IMR-90 (cell line): Measurements from ENCODE around the gene CIB2. TPM values are rescaled to one million over a fixed set of nuclear protein-coding genes. Genes with fewer than 3 reads are reported as not detected.
A peak's percentile ranks its signal among the peaks of the same experiment; 100 is the strongest.

Source experiments
- ATAC-seq: fragments of 200-7000 bp; cut with Tn5 transposase; 2 replicates; pipeline ENCODE4 v1.9.1; 2020; ENCODE audit warnings: low read depth, mild to moderate bottlenecking, moderate library complexity
- BruUV-seq: library from RNA; stranded (reverse); fragments of 400-500 nt; replicated peaks from 2 replicates; lab custom pipeline; 2021; lab: Mats Ljungman, UMichigan
- CTCF ChIA-PET: fragments of 300-600 bp; formaldehyde crosslinking; extraction: SDS; loops from one replicate; lab custom pipeline; 2021; ENCODE audit warnings: antibody characterized with exemption; lab: Yijun Ruan, JAX
- POLR2A ChIA-PET: fragments of 300-600 bp; sonication (Branson Sonifier 250); formaldehyde crosslinking; loops from one replicate; lab custom pipeline; 2022; ENCODE audit warnings: antibody characterized with exemption; ENCODE audit not compliant: unreplicated experiment; lab: Charles Lee
- DNase-seq: peaks from one replicate; pipeline ENCODE4 v3.0.0; 2013
- H2AFZ ChIP-seq: replicated peaks from 2 replicates; pipeline ENCODE3; 2013; ENCODE audit warnings: low read length, mild to moderate bottlenecking; ENCODE audit not compliant: poor library complexity
- H2AK5ac ChIP-seq: 2 replicates; pipeline ENCODE4 v1.6.1; 2013; ENCODE audit warnings: low read depth, low read length, inconsistent platforms
- H2AK9ac ChIP-seq: replicated peaks from 2 replicates; pipeline ENCODE3; 2013; ENCODE audit warnings: mild to moderate bottlenecking, low read depth, low read length, moderate library complexity; ENCODE audit not compliant: poor library complexity
- H2BK120ac ChIP-seq: 2 replicates; pipeline ENCODE4 v1.6.1; 2013; ENCODE audit warnings: low read depth, low read length, inconsistent platforms
- H2BK15ac ChIP-seq: 3 replicates; pipeline ENCODE4 v1.6.1; 2013; ENCODE audit warnings: low read depth, low read length, inconsistent platforms
- H2BK20ac ChIP-seq: 2 replicates; pipeline ENCODE4 v1.6.1; 2013; ENCODE audit warnings: low read depth, mild to moderate bottlenecking, inconsistent platforms, low read length, moderate library complexity
- H2BK5ac ChIP-seq: 2 replicates; pipeline ENCODE4 v1.6.1; 2013; ENCODE audit warnings: mild to moderate bottlenecking, low read depth, low read length, inconsistent platforms; ENCODE audit not compliant: poor library complexity, severe bottlenecking
- H3K14ac ChIP-seq: replicated peaks from 2 replicates; pipeline ENCODE4 v1.6.1; 2013; ENCODE audit warnings: low read depth, low read length, inconsistent platforms
- H3K18ac ChIP-seq: 2 replicates; pipeline ENCODE4 v1.6.1; 2013; ENCODE audit warnings: low read depth, low read length, control low read depth
- H3K23ac ChIP-seq: 2 replicates; pipeline ENCODE4 v1.6.1; 2013; ENCODE audit warnings: low read depth, low read length, inconsistent platforms
- H3K27ac ChIP-seq: 2 replicates; pipeline ENCODE4 v1.5.1; 2013; ENCODE audit warnings: mild to moderate bottlenecking, control low read depth, low read length; ENCODE audit not compliant: insufficient read depth
- H3K27me3 ChIP-seq: 2 replicates; pipeline ENCODE4 v1.6.1; 2013; ENCODE audit warnings: low read length; ENCODE audit not compliant: control insufficient read depth, insufficient read depth
- H3K36me3 ChIP-seq: 2 replicates; pipeline ENCODE4 v1.6.1; 2013; ENCODE audit warnings: low read length, mixed read lengths; ENCODE audit not compliant: control insufficient read depth, insufficient read depth
- H3K4ac ChIP-seq: 2 replicates; pipeline ENCODE4 v1.6.1; 2013; ENCODE audit warnings: low read depth, low read length, inconsistent platforms
- H3K4me1 ChIP-seq: 2 replicates; pipeline ENCODE4 v1.6.1; 2013; ENCODE audit warnings: low read length, mixed read lengths; ENCODE audit not compliant: control insufficient read depth, insufficient read depth
- H3K4me2 ChIP-seq: 2 replicates; pipeline ENCODE4 v1.6.1; 2013; ENCODE audit warnings: low read depth, mild to moderate bottlenecking, control low read depth, low read length, moderate library complexity
- H3K4me3 ChIP-seq: 2 replicates; pipeline ENCODE4 v1.5.1; 2013; ENCODE audit warnings: low read depth, mild to moderate bottlenecking, control low read depth, low read length, moderate library complexity; ENCODE audit not compliant: insufficient read depth
- H3K56ac ChIP-seq: 2 replicates; pipeline ENCODE4 v1.6.1; 2013; ENCODE audit warnings: low read length, inconsistent platforms; ENCODE audit not compliant: insufficient read depth; ENCODE audit errors: extremely low read depth
- H3K79me1 ChIP-seq, 2 experiments: 2 replicates each; pipeline ENCODE4 v1.6.1; 2013; ENCODE audit warnings: low read length in 2 of 2, inconsistent platforms in 1 of 2, low read depth in 1 of 2
- H3K9ac ChIP-seq: 2 replicates; pipeline ENCODE4 v1.6.1; 2013; ENCODE audit warnings: low read depth, low read length, control low read depth
- H3K9me1 ChIP-seq: 2 replicates; pipeline ENCODE4 v1.6.1; 2013; ENCODE audit warnings: low read length, inconsistent platforms; ENCODE audit not compliant: insufficient read depth
- H3K9me3 ChIP-seq: 2 replicates; pipeline ENCODE4 v1.6.1; 2013; ENCODE audit warnings: low read length; ENCODE audit not compliant: control insufficient read depth, insufficient read depth
- H4K20me1 ChIP-seq: 2 replicates; pipeline ENCODE4 v1.6.1; 2013; ENCODE audit warnings: low read length, inconsistent platforms; ENCODE audit not compliant: insufficient read depth
- H4K5ac ChIP-seq: 2 replicates; pipeline ENCODE4 v1.6.1; 2013; ENCODE audit warnings: mild to moderate bottlenecking, low read depth, low read length, control low read depth
- H4K8ac ChIP-seq, 2 experiments: 2 replicates each; pipeline ENCODE4 v1.6.1; 2013; ENCODE audit warnings: low read depth in 2 of 2, low read length in 2 of 2, control low read depth in 1 of 2, inconsistent platforms in 1 of 2
- H4K91ac ChIP-seq: 2 replicates; pipeline ENCODE4 v1.6.1; 2013; ENCODE audit warnings: low read depth, low read length, inconsistent platforms; ENCODE audit not compliant: insufficient read depth
- BHLHE40 ChIP-seq: fragments of 150-350 bp; IDR thresholded peaks from 2 replicates; pipeline ENCODE4 v1.6.1; 2016; ENCODE audit warnings: mild to moderate bottlenecking, low read depth, low read length
- MXI1 ChIP-seq: IDR thresholded peaks from 2 replicates; pipeline ENCODE4 v1.6.1; 2012; ENCODE audit warnings: low read depth, mild to moderate bottlenecking, low read length, moderate library complexity, borderline replicate concordance
- WGBS, 2 experiments: methylation state at CpG; one replicate each; pipeline versions ENCODE4 v1.1.5 to v1.1.7; 2013; ENCODE audit warnings: missing lambda C conversion rate in 2 of 2; ENCODE audit not compliant: insufficient read length in 1 of 2; ENCODE audit errors: extremely low coverage in 2 of 2; 5-methylcytosine and 5-hydroxymethylcytosine counted together
- dilution Hi-C: fragments of 300-500 bp; cut with HindIII; formaldehyde crosslinking; loops from one replicate; pipeline ENCODE4 v1.14.3; 2018; ENCODE audit warnings: low sequenced_read_pairs; ENCODE audit not compliant: unreplicated experiment
- in situ Hi-C: fragments of 300-500 bp; cut with MboI; formaldehyde crosslinking; loops from 3 replicates; pipeline ENCODE4 v1.14.3; 2019; ENCODE audit warnings: low sequenced_read_pairs, inconsistent platforms, mixed read lengths
- intact Hi-C: fragments of 100-400 bp; cut with micrococcal nuclease; formaldehyde crosslinking; loops from 2 replicates; pipeline ENCODE4 v1.10.0; 2022
- polyA plus RNA-seq, 3 experiments: library from polyadenylated mRNA; depleted of rRNA; stranded (reverse); fragments of >200 nt; gene quantifications; 2 replicates each; pipeline ENCODE4 v1.2.3, GENCODE V29; 2012; ENCODE audit warnings: low replicate concordance in 1 of 3
- total RNA-seq: library from RNA; depleted of rRNA; stranded (reverse); fragments of >200 nt; gene quantifications from 2 replicates; pipeline ENCODE4 v1.2.3, GENCODE V29; 2012
- TF ChIP-seq, protein P1 (sequence below): conservative IDR thresholded peaks from 2 replicates; pipeline ENCODE4 v1.5.1; 2012; ENCODE audit warnings: mild to moderate bottlenecking, low read depth, low read length, improper control_type of control experiment
- TF ChIP-seq, protein P2 (sequence below): fragments of 150-350 bp; IDR thresholded peaks from 2 replicates; pipeline ENCODE4 v1.6.1; 2017; ENCODE audit warnings: mild to moderate bottlenecking, antibody characterized with exemption, low read length, low read depth

Gene CIB2
- total and polyA plus RNA-seq, 2 of the 4 experiments (the other 2 are of a cell fraction), result 2.2 to 2.4 TPM

DNA sequence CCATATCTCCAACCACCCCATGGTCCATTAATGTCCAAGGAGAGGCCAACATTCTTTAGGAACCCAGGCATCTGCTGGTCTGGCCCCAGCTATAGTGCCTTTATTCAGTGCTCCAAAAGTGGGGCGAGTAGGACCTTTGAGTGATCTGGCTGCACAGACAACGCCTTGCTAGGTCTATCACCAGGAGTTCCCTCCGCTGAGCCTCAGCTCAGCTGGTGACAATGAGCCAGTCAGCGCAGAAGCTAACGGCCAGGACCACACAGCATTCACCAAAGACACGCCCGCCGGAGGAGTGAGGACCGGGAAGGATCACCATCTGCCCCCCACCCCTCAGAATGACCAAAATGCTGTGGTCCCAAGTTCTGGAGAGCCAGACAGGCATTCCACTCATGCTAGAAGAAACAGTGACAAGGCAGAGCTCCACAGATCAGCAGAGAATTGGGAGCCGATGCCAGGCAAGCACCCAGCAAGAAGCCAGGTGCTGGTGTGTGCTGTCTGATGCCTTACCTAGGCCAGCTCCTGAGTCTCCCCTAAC, 72.8 kb downstream of the CIB2 start (continued):
- TF ChIP-seq, protein P1, sequence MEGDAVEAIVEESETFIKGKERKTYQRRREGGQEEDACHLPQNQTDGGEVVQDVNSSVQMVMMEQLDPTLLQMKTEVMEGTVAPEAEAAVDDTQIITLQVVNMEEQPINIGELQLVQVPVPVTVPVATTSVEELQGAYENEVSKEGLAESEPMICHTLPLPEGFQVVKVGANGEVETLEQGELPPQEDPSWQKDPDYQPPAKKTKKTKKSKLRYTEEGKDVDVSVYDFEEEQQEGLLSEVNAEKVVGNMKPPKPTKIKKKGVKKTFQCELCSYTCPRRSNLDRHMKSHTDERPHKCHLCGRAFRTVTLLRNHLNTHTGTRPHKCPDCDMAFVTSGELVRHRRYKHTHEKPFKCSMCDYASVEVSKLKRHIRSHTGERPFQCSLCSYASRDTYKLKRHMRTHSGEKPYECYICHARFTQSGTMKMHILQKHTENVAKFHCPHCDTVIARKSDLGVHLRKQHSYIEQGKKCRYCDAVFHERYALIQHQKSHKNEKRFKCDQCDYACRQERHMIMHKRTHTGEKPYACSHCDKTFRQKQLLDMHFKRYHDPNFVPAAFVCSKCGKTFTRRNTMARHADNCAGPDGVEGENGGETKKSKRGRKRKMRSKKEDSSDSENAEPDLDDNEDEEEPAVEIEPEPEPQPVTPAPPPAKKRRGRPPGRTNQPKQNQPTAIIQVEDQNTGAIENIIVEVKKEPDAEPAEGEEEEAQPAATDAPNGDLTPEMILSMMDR, result no peak
- no peak for TF ChIP-seq MXI1

DNA sequence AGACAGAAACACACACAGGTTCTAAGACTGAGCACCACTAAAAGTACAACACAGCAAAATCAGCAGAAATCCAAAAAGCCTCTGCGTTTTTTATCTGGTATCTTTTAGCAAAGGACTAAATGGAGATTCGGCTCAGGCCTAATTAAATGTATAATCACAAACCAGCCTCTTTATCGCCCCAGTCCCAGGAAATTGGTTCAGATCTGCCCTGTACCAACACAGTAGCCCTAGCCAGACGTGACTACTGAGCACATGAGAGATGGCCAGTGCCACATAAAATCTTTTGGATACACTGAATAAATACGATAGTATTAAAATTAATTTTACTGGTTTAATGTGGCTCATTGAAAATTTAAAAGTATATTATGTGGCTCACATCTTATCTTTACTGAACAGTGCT, 73.4 kb downstream of the CIB2 start:
- no peak for DNase-seq
- Histone ChIP-seq H4K5ac (no peak overlapping the region), H2BK20ac (no peak overlapping the region), H3K4ac (0 out of 2 replicates have a peak overlapping the region, but pooled peaks have one; percentile 30), H3K9me1 (peaks cover 38% of the 10 kb centered on the region), H3K56ac (no peak overlapping the region), H3K36me3 (peaks cover 7% of the 10 kb centered on the region), H2BK120ac (no peak overlapping the region; the same call in 1 of the 2 replicates), H3K27ac (no peak overlapping the region), H3K4me1 (peaks cover 24% of the 10 kb centered on the region), H2AFZ (no peak overlapping the region), H3K9me3 (no peaks in the 10 kb centered on the region), H4K91ac (no peak overlapping the region), H4K20me1 (peaks cover 58% of the 10 kb centered on the region), H2BK5ac (no peak overlapping the region), H2AK9ac (no peak overlapping the region), H4K8ac (no peak overlapping the region), H3K14ac (no peak overlapping the region), H3K27me3 (no peaks in the 10 kb centered on the region), H3K79me1 (peaks cover 39 to 80% of the 10 kb centered on the region in 2 experiments), H3K9ac (no peak overlapping the region), H2AK5ac (no peak overlapping the region; the same call in 1 of the 2 replicates), H2BK15ac (no peak overlapping the region), H3K4me3 (no peak overlapping the region), H3K4me2 (no peak overlapping the region), H3K18ac (no peak overlapping the region), H3K23ac (no peak overlapping the region)
- TF ChIP-seq BHLHE40, result no peak
- TF ChIP-seq, protein P2, sequence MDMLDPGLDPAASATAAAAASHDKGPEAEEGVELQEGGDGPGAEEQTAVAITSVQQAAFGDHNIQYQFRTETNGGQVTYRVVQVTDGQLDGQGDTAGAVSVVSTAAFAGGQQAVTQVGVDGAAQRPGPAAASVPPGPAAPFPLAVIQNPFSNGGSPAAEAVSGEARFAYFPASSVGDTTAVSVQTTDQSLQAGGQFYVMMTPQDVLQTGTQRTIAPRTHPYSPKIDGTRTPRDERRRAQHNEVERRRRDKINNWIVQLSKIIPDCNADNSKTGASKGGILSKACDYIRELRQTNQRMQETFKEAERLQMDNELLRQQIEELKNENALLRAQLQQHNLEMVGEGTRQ, result no peak
- BruUV-seq, result no TSS peak
- ATAC-seq, result no peak
- dilution Hi-C loops (no loop called here), in situ Hi-C loops (no loop called here), intact Hi-C loops (no loop called here)
- POLR2A ChIA-PET, result no interaction called here
- CTCF ChIA-PET, result no interaction called here
- no CpG with 5 or more reads among the region's 5 CpGs for WGBS, 2 experiments
